ACHN (cell line): Measurements from ENCODE around the gene GRID1.
"Not testable (repeated sequence)": the region's sequence is repeated elsewhere in the genome, so short reads cannot be mapped to it uniquely, and the experiment has no call there.

Experiments used
- DNase-seq: peaks from one replicate; pipeline ENCODE4 v3.0.0-alpha.2; 2015
- in situ Hi-C: cut with HindIII; loops from 2 replicates; pipeline ENCODE4 v1.10.0; 2017; ENCODE audit warnings: low sequenced_read_pairs, low pct_ligation_motif_present, low pct_unique_long_range_greater_than_20kb

Gene GRID1

DNA sequence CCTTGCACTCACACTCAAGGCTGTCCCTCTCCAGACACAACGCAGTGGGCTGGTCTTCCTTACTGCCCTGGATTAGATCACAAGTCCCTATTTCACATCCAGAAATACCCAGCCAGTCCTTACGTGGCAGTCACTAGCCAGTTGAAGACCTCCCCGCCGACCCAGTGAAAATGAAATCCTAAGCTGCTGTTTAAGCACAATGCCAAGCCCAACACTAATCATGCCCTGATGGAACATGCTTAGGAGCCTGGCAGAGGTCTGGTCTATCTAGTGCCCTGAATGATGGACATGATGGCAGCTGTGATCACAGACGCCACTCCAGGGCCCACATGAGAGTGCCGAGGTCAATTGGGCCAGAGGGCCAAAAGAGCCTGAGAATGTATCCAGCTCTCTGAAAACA, 389.0 kb downstream of the GRID1 start:
- in situ Hi-C loops, result no loop called here
- no peak for DNase-seq

- in situ Hi-C loops, result no loop called here
- no peak for DNase-seq
Measured at GRCh38 chr10:85976267-85976793, 390.3 kb downstream of the GRID1 start.

DNA sequence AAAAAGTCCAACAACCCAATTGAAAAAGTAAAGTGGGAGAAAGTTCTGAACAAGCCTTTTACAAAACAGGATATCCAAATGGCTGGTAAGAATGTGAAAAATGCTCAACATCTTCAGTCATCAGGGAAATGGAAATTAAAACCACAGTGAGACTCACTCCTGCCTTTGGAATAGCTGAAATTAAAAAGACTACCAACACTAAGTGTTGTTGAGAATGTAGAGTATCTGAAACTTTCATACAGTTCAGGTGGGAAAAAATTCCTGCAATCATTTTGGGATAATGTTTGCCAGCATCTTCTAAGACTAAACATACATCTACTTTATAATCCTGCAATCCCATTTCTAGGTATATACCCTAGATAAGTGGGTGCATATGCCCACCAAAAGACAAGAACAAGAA, 395.1 kb downstream of the GRID1 start:
- in situ Hi-C loops, result no loop called here
- no peak for DNase-seq

- no peak for DNase-seq
- in situ Hi-C loops, result no loop called here
Measured at GRCh38 chr10:85967594-85967993, 399.0 kb downstream of the GRID1 start.

GRCh38 chr10:85961479-85962067, 405.0 kb downstream of the GRID1 start:
- DNase-seq, result no peak
- in situ Hi-C loops, result no loop called here

DNA sequence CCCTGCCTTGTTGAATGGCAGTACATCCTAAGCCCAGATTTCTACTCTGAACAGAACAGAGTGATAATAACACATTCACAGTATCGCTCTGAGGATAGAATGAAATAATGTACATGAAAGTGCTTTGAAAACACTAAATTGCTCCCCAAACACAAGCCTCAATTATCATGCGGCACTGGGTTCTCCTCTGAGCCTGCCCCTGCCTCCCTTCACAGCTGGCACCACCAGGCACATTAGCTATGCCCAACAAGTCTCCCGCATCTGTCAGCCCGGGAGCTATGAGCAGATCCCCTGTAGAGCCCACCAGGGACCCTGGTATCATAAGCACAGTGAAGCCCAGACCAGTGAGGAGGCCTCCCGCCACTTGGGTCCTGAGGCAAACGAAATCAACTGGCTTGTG, 405.5 kb downstream of the GRID1 start:
- in situ Hi-C loops, result no loop called here
- DNase-seq, result no peak

DNA sequence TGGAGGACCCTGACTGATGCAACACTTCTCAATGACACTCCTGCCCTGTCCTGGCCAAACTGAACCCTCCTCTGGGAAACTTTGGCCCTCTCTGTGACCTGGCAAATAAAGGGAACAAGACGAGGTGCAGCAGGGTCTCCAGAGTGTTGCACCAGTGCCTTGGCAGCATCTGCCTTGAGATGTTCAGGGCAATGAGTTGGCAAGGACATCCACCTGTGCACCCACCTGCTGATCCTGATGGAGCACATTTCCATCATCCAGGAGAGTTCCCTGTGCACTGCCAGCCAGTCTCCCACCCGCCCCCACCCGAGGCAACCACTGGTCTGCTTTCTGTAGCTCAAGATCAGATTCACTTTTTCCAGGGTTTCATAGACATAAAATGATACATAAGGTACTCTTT, 407.4 kb downstream of the GRID1 start:
- no peak for DNase-seq
- in situ Hi-C loops, result no loop called here

- in situ Hi-C loops, result no loop called here
- no peak for DNase-seq
Measured at GRCh38 chr10:85950921-85951320, 415.7 kb downstream of the GRID1 start.

DNA sequence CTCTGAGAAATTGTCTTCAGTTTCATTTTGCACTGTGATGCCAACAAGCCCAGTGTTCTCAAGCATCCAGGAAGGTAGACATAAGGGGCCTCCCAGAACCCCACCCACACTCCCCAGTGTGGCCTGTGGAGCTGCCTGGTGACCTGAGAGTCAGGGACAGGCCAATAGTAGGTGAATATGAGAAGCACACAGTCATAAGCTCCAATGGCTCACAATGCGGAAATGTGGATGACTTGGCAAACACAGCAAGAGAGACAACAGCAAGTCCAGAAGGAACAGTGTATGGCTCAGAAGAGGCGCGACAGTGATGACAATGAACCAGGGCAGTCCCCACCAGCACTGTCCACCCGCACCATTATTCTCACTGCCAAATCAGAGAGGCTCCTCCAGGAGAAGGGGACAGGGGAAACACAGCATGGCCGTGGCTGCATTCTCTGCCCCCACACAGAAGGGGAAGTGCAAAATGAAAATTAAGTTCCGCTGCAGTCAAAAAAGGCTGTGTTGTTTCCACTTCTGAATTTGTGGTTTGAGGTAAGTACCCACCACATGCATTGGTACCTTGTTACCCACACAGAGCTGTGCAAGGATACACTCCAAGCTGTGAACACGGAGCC, 419.8 kb downstream of the GRID1 start:
- in situ Hi-C loops, result no loop called here

GRCh38 chr10:85936161-85936560, 430.4 kb downstream of the GRID1 start:
- DNase-seq, result no peak
- in situ Hi-C loops, result no loop called here

More for the DNA sequence above, 419.8 kb downstream of the GRID1 start:
- no peak for DNase-seq

GRCh38 chr10:85934586-85934985, 432.0 kb downstream of the GRID1 start:
- DNase-seq, result no peak
- in situ Hi-C loops, result no loop called here

DNA sequence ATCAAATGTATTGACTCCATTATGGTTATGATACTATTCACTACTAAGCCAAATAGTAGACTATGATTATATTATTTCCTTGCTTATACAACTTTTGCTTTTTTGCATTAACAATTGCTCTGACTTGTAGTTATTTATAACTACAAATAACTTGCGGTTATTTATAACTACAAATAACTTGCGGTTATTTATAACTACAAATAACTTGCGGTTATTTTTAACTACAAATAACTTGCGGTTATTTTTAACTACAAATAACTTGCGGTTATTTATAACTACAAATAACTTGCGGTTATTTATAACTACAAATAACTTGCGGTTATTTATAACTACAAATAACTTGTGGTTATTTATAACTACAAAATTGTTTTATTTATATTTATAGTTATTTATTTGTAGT, 436.6 kb downstream of the GRID1 start:
- DNase-seq, in situ Hi-C loops: not testable (repeated sequence)

DNA sequence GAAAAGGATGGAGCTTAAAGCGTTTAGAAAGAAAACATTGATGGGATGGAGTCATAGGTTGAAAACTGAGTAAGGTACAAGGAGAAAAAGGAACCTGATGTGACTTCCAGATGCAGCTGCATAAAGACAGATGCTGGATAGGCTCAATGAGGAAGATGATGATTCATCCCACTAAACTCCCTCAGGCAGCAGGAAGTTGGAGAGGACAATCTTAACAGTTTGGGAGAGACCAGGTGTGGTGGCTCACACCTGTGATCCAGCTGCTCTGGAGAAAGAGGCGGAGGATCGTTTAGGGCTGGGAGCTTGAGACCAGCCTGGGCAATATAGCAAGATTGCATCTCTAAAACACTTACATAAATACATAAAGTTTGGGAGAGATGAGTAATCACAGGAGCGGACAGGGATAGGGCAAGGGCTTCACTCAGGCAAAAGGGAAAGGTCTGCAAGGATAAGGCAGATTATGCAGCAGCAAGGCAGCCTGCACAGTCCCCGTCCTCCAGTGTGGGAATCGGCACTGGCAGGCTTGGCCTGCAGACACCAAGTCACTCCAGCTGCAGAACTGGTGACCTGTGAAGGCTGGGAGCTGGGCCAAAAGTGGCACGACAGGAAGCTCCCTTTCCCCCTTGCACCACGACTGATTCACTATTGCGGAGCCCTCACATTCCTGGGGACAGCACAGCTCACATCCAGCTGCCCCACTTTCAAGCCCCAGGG, 438.5 kb downstream of the GRID1 start:
- in situ Hi-C loops, result no loop called here
- DNase-seq, result no peak

GRCh38 chr10:85926986-85927385, 439.6 kb downstream of the GRID1 start:
- in situ Hi-C loops, result no loop called here
- no peak for DNase-seq

DNA sequence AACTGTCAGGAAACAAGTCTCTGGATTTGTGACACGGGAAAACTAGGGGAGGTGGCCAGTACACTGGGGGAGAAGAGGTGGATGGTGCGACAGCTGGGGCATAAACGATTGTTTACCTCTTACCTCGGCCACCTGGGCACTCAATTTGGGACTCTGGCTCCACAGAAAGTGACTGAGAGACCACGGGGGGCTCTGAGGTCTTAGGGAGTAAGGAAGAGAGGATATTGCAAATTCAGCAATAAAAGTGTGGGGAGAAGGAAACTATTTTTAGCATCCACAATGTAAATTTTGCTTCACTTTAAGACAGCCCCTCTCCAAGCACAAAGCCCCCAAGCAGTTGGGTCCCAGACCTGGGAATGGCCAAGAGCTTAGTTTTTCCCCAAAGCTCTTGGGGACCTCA, 440.5 kb downstream of the GRID1 start:
- no peak for DNase-seq
- in situ Hi-C loops, result no loop called here

DNA sequence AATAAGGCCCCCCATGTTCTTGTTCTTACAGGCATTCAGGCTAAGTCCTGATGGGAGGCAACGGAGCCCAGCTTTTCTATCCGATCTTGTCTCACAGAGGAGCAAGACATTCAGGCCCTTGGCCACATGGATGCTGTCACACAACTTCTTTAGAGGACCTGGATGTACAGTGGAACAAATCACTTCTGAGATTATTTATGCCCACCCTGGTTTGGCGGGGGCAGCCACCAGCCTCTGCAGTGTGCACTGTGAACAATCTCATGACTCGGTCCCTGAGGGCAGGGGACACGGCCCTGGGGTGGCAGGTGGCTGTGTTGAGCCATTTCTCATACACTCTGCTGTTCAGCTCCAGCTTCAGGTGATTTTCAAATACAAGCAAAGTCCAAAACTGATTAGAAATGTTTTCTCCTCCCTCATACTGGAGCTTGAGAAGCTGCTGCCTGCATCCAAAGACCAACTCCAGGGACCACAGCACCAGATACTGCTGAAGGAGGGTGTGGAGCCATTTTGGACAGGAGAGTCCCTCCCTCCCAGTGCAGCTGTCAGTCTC, 441.3 kb downstream of the GRID1 start:
- DNase-seq, result no peak
- in situ Hi-C loops, result no loop called here

- no peak for DNase-seq
- in situ Hi-C loops, result no loop called here
Measured at GRCh38 chr10:85924382-85925102, 442.1 kb downstream of the GRID1 start.

GRCh38 chr10:85922356-85923129, 444.1 kb downstream of the GRID1 start:
- in situ Hi-C loops, result no loop called here
- DNase-seq, result no peak
